Activated T-helper 1 cell treated with Interleukin-2 at 50 U/mL for 16 hours (primary cell): Measurements from ENCODE around the gene AP3M1.

Experiments
- DNase-seq: peaks from one replicate; pipeline ENCODE4 v3.0.0-alpha.2; 2020; ENCODE audit warnings: low read depth

The AP3M1 gene

GRCh38 chr10:74079936-74080590 is 70.6 kb downstream of the AP3M1 start:
- DNase-seq = no peak

GRCh38 chr10:74079028-74079935 is 71.3 kb downstream of the AP3M1 start:
- no peak for DNase-seq

- DNase-seq = no peak
Measured at GRCh38 chr10:74078037-74078436, 72.6 kb downstream of the AP3M1 start.

- DNase-seq = no peak
Measured at GRCh38 chr10:74077416-74077815, 73.2 kb downstream of the AP3M1 start.

- no peak for DNase-seq
Measured at GRCh38 chr10:74076961-74077360, 73.7 kb downstream of the AP3M1 start.

GRCh38 chr10:74075906-74076305 is 74.7 kb downstream of the AP3M1 start:
- no peak for DNase-seq

GRCh38 chr10:74072503-74072902 is 78.1 kb downstream of the AP3M1 start:
- DNase-seq = no peak

- no peak for DNase-seq
Measured at GRCh38 chr10:74071157-74071556, 79.5 kb downstream of the AP3M1 start.
